Spinal cord (tissue), 10 donors: ENCODE data around the gene POLD3. TPM values are rescaled to one million over a fixed set of nuclear protein-coding genes. Genes with fewer than 3 reads are reported as not detected.

Source experiments
- DNase-seq, 6 donors: peaks; one replicate each; pipeline versions ENCODE4 v3.0.0 to v3.0.0-alpha.2; 2013 to 2015; ENCODE audit warnings: low spot score in 6 of 6, low read depth in 4 of 6
- H3K27ac ChIP-seq: one replicate; pipeline ENCODE4 v1.5.1; 2013; ENCODE audit warnings: low read depth, low read length, control low read depth
- H3K27me3 ChIP-seq: one replicate; pipeline ENCODE4 v1.6.1; 2013; ENCODE audit warnings: low read length; ENCODE audit not compliant: control insufficient read depth, insufficient read depth
- H3K36me3 ChIP-seq: one replicate; pipeline ENCODE4 v1.6.1; 2013; ENCODE audit warnings: low read length; ENCODE audit not compliant: control insufficient read depth, insufficient read depth
- H3K4me1 ChIP-seq: one replicate; pipeline ENCODE4 v1.6.1; 2013; ENCODE audit warnings: low read length; ENCODE audit not compliant: control insufficient read depth, insufficient read depth
- H3K4me3 ChIP-seq: one replicate; pipeline ENCODE4 v1.5.1; 2013; ENCODE audit warnings: low read depth, low read length, control low read depth
- H3K9me3 ChIP-seq: one replicate; pipeline ENCODE4 v1.6.1; 2013; ENCODE audit warnings: low read length; ENCODE audit not compliant: control insufficient read depth, insufficient read depth
- whole genome bisulfite sequencing: methylation state at CpG from one replicate; pipeline ENCODE4 v1.1.5; 2013; ENCODE audit warnings: missing lambda C conversion rate; ENCODE audit not compliant: insufficient coverage; 5-methylcytosine and 5-hydroxymethylcytosine counted together
- polyA plus RNA-seq, 2 donors: library from polyadenylated mRNA; unstranded; fragments of 120-200 nt; gene quantifications; one replicate each; pipeline ENCODE4 v1.2.1, GENCODE V29; 2013; ENCODE audit not compliant: insufficient read length in 2 of 2
- small RNA-seq: library from RNA; depleted of rRNA; stranded (forward); fragments of <200 nt; gene quantifications from one replicate; pipeline ENCODE3, GENCODE V24; 2014; ENCODE audit warnings: low replicate concordance
- total RNA-seq, 2 donors: library from RNA; depleted of rRNA in 1 of 2; stranded (reverse); fragments of 120-200 nt in 1 of 2; fragments of >200 nt in 1 of 2; gene quantifications; one replicate each; pipeline versions ENCODE4 v1.2.3 to v1.2.4, GENCODE V29; 2013 to 2014
- donor health status: healthy.

POLD3 gene
- total and polyA plus RNA-seq, 4 donors, result 15.5 to 17.7 (median 16.3) TPM

- Histone ChIP-seq H3K4me3 (no peak overlapping the region), H3K36me3 (no peaks in the 10 kb centered on the region), H3K27ac (no peak overlapping the region), H3K4me1 (no peaks in the 10 kb centered on the region), H3K27me3 (no peaks in the 10 kb centered on the region), H3K9me3 (peaks cover 4% of the 10 kb centered on the region)
- DNase-seq, result no peak
- WGBS, result 98% methylated on average over 4 of the region's 4 CpGs
Measured at GRCh38 chr11:74689666-74690065, 97.3 kb downstream of the POLD3 start.

GRCh38 chr11:74691755-74692154, 99.4 kb downstream of the POLD3 start:
- Histone ChIP-seq H3K27me3 (no peaks in the 10 kb centered on the region), H3K27ac (no peak overlapping the region), H3K4me1 (no peaks in the 10 kb centered on the region), H3K36me3 (no peaks in the 10 kb centered on the region), H3K4me3 (no peak overlapping the region), H3K9me3 (peaks cover 4% of the 10 kb centered on the region)
- DNase-seq, result no peak
- WGBS, result 54% methylated on average over 3 of the region's 4 CpGs

Small RNA genes within 50 kb of the gene (small RNA-seq; reads per million reads assigned to genes)
- not detected for gene RANP3
- not detected for gene RN7SKP297

Other genes starting within 250 kb of the POLD3 start
- 100 to 1,000 TPM in 1 of 2 donors, 10 to 100 TPM in 1; 20.2 to 116 TPM for gene PGM2L1, start 194.1 kb upstream of the POLD3 start, total RNA-seq
- gene PGM2L1, start 194.1 kb upstream of the POLD3 start, polyA plus RNA-seq, result 10 to 100 TPM; 50.9 to 71.8 TPM
- gene KCNE3, start 125.0 kb upstream of the POLD3 start, total RNA-seq, result 10 to 100 TPM in 1 of 2 donors, 1 to 10 TPM in 1; 4.7 to 16.1 TPM
- gene KCNE3, start 125.0 kb upstream of the POLD3 start, polyA plus RNA-seq, result 1 to 10 TPM; 3.4 to 3.8 TPM
- 1 to 10 TPM; 4.1 to 6.2 TPM for gene LIPT2, start 98.9 kb upstream of the POLD3 start, total RNA-seq
- 1 to 10 TPM; 2.3 to 3.0 TPM for gene LIPT2, start 98.9 kb upstream of the POLD3 start, polyA plus RNA-seq
- under 1 TPM; 0.11 to 0.30 TPM for gene CHRDL2, start 138.8 kb downstream of the POLD3 start, total RNA-seq
- gene CHRDL2, start 138.8 kb downstream of the POLD3 start, polyA plus RNA-seq, result 1 to 10 TPM; 1.7 to 2.1 TPM
- 10 to 100 TPM; 23.3 to 25.1 TPM for gene RNF169, start 156.3 kb downstream of the POLD3 start, total RNA-seq
- 10 to 100 TPM; 10.0 to 10.7 TPM for gene RNF169, start 156.3 kb downstream of the POLD3 start, polyA plus RNA-seq